ENCODE measurements around the gene NYAP1.
A peak's percentile ranks its signal among the peaks of the same experiment; 100 is the strongest.
"Not testable (repeated sequence)": the region's sequence is repeated elsewhere in the genome, so short reads cannot be mapped to it uniquely, and the experiment has no call there.

The NYAP1 gene

GRCh38 chr7:100510437-100511239 is 26.9 kb downstream of the NYAP1 start:
- DNase-seq (ENCODE audit: low read depth in 1 of 2, low spot score in 1 of 2): no peak

GRCh38 chr7:100513212-100513810 is 29.6 kb downstream of the NYAP1 start:
- DNase-seq (ENCODE audit: low read depth in 1 of 2, low spot score in 1 of 2): no peak

GRCh38 chr7:100515072-100515532 is 31.4 kb downstream of the NYAP1 start:
- DNase-seq (ENCODE audit: low read depth in 1 of 2, low spot score in 1 of 2): no peak

GRCh38 chr7:100516135-100516812 is 32.5 kb downstream of the NYAP1 start:
- DNase-seq (ENCODE audit: low read depth in 1 of 2, low spot score in 1 of 2): peak in 1 of 2 donors; percentile 26

GRCh38 chr7:100517305-100517704 is 33.6 kb downstream of the NYAP1 start:
- no peak for DNase-seq (ENCODE audit: low read depth in 1 of 2, low spot score in 1 of 2)

GRCh38 chr7:100519580-100519979 is 35.9 kb downstream of the NYAP1 start:
- no peak for DNase-seq (ENCODE audit: low read depth in 1 of 2, low spot score in 1 of 2)

GRCh38 chr7:100520138-100520537 is 36.4 kb downstream of the NYAP1 start:
- no peak for DNase-seq (ENCODE audit: low read depth in 1 of 2, low spot score in 1 of 2)

- no peak for DNase-seq (ENCODE audit: low read depth in 1 of 2, low spot score in 1 of 2)
Measured at GRCh38 chr7:100521076-100521475, 37.3 kb downstream of the NYAP1 start.

GRCh38 chr7:100521909-100522593 is 38.3 kb downstream of the NYAP1 start:
- DNase-seq (ENCODE audit: low read depth in 1 of 2, low spot score in 1 of 2): not testable (repeated sequence)

GRCh38 chr7:100523192-100523591 is 39.5 kb downstream of the NYAP1 start:
- not testable (repeated sequence) for DNase-seq (ENCODE audit: low read depth in 1 of 2, low spot score in 1 of 2)

GRCh38 chr7:100528108-100528866 is 44.6 kb downstream of the NYAP1 start:
- not testable (repeated sequence) for DNase-seq (ENCODE audit: low read depth in 1 of 2, low spot score in 1 of 2)

GRCh38 chr7:100532165-100533022 is 48.7 kb downstream of the NYAP1 start:
- no peak for DNase-seq (ENCODE audit: low read depth in 1 of 2, low spot score in 1 of 2)

GRCh38 chr7:100535982-100536381 is 52.3 kb downstream of the NYAP1 start:
- not testable (repeated sequence) for DNase-seq (ENCODE audit: low read depth in 1 of 2, low spot score in 1 of 2)

- not testable (repeated sequence) for DNase-seq (ENCODE audit: low read depth in 1 of 2, low spot score in 1 of 2)
Measured at GRCh38 chr7:100536695-100537094, 53.0 kb downstream of the NYAP1 start.

- DNase-seq (ENCODE audit: low read depth in 1 of 2, low spot score in 1 of 2): no peak
Measured at GRCh38 chr7:100538348-100538653, 54.6 kb downstream of the NYAP1 start.

- peak; percentile 100 for DNase-seq (ENCODE audit: low read depth in 1 of 2, low spot score in 1 of 2)
Measured at GRCh38 chr7:100538654-100539435, 55.1 kb downstream of the NYAP1 start, which contains the start of gene AGFG2. Gene AGFG2 (plus strand): TSS chr7:100539203. CDS start chr7:100539347, 144 bp downstream.

- no peak for DNase-seq (ENCODE audit: low read depth in 1 of 2, low spot score in 1 of 2)
Measured at GRCh38 chr7:100539436-100540006, 55.8 kb downstream of the NYAP1 start.

GRCh38 chr7:100540073-100540723 is 56.5 kb downstream of the NYAP1 start:
- no peak for DNase-seq (ENCODE audit: low read depth in 1 of 2, low spot score in 1 of 2)
